Measurements from ENCODE around the gene SIK3.

Gene SIK3

DNA sequence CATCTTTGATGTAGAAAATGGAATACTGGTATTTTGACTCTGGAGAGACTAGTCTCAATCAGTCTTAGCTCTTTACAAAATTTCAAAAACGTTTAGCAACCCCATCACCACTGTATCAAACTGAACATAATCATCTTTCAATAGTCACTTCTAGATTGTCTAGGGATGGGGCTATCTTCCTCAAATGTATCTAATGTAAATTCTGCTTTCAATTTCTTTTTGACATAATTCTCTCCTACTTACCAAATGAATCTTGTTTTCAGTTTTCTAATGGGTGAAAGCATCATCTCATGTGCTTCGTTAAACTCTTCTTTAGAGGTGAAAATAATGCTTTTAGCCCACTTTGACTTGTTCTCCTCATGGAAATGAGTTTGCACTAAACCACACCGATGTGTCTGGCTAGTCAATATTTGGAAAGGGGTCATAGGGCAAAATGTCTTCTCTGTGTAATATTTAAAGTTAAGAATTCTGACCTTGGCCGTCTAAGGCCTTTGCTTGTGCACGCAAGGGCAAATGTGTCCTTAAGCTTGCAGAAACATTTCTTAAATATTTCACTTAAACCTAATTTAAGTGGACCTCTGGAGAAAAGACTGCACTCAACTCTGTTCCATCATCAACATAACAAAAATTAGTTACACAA is 5.2 kb downstream of the SIK3 start:
- TF ChIP-seq, protein P1, sequence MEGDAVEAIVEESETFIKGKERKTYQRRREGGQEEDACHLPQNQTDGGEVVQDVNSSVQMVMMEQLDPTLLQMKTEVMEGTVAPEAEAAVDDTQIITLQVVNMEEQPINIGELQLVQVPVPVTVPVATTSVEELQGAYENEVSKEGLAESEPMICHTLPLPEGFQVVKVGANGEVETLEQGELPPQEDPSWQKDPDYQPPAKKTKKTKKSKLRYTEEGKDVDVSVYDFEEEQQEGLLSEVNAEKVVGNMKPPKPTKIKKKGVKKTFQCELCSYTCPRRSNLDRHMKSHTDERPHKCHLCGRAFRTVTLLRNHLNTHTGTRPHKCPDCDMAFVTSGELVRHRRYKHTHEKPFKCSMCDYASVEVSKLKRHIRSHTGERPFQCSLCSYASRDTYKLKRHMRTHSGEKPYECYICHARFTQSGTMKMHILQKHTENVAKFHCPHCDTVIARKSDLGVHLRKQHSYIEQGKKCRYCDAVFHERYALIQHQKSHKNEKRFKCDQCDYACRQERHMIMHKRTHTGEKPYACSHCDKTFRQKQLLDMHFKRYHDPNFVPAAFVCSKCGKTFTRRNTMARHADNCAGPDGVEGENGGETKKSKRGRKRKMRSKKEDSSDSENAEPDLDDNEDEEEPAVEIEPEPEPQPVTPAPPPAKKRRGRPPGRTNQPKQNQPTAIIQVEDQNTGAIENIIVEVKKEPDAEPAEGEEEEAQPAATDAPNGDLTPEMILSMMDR (IDR thresholded peaks at IDR 0.05; ENCODE audit: low read depth, low read length, missing control alignments): no peak
- no peak overlapping the region for H3K4me3 ChIP-seq (replicated peaks; ENCODE audit: low read depth, low read length)
- no peak for DNase-seq (ENCODE audit: extremely low read depth, low read depth)

DNA sequence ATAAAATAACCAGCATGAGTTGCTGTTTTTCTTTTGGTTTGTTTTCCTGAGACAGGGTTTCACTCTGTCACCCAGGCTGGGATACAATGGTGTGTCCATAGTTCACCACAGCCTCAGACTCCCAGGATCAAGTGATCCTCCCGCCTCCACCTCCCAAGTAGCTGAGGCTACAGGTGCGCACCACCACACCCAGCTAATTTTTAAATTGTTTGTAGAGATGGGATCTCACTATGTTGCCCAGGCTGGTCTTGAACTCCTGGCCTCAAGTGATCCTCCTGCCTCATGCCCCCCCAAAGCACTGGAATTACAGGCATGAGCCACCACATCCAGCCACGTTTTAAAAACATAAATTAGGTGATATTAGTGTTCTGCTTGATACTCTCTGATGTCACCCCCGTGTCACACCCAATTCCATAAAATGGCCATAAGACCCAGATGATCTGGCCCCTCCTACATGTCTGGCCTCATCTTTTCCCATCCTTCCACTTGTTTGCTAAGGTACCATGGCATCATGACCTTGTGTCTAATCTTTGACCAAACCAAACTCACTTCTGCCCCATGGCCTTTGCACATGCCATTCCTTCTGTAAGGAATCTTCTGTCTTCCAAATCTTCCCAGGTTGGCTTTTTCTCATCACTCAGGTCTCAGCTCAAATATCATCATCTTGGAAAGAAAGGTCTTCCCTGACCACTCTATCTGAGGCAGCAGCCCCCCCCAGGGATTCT is 6.3 kb downstream of the SIK3 start:
- TF ChIP-seq, protein P1 (IDR thresholded peaks at IDR 0.05; ENCODE audit: low read depth, low read length, missing control alignments): no peak
- no peak for DNase-seq (ENCODE audit: extremely low read depth, low read depth)
- no peak overlapping the region for H3K4me3 ChIP-seq (replicated peaks; ENCODE audit: low read depth, low read length)

DNA sequence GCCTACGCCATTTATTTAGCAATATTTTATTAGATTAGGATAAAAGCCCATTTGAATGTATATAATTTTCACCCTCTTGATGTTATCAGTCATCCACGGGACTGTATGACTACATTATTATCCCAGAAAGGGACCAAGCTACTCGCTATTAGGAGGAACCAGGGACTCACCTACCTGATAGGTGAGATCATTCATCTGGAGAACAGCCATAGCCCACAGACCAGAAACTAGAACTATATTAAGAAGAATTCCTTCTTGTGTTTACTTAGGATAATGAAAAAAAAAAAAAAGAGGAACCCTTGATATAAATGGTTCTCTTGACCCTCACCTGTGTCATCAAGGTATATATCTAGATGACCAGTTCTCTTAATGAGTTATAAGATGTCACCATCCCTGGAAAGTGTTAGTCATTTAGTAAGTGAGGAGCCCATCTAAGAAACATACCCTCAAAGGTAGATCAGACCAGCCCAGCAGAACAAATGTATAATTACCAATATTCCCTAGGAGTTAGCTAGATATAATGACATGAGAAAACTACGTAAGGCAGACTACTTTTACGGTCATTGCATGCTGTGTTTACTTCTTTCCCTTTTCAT is 8.0 kb downstream of the SIK3 start:
- no peak for DNase-seq (ENCODE audit: extremely low read depth, low read depth)
- TF ChIP-seq, protein P1 (IDR thresholded peaks at IDR 0.05; ENCODE audit: low read depth, low read length, missing control alignments): no peak
- H3K4me3 ChIP-seq (replicated peaks; ENCODE audit: low read depth, low read length): no peak overlapping the region

DNA sequence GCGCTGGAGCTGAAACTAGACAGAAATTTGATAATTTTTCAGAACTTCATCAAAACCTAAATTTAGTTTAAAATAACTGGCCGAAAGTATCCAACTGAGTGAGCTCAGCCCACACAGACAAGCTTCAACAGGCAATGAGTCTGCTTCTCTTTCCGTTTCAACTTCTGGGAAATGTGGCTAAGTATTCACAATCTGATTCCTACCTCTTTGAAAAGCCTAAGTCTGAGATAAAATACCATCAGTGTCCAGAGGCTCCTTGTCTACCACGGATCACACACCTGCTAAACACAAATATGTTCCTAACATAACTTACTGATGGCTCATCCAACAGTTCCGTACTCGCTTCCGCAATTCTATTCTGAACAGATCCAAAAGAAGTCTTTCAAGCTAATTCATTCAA is 8.5 kb downstream of the SIK3 start:
- TF ChIP-seq, protein P1 (IDR thresholded peaks at IDR 0.05; ENCODE audit: low read depth, low read length, missing control alignments): no peak
- no peak for DNase-seq (ENCODE audit: extremely low read depth, low read depth)
- no peak overlapping the region for H3K4me3 ChIP-seq (replicated peaks; ENCODE audit: low read depth, low read length)

DNA sequence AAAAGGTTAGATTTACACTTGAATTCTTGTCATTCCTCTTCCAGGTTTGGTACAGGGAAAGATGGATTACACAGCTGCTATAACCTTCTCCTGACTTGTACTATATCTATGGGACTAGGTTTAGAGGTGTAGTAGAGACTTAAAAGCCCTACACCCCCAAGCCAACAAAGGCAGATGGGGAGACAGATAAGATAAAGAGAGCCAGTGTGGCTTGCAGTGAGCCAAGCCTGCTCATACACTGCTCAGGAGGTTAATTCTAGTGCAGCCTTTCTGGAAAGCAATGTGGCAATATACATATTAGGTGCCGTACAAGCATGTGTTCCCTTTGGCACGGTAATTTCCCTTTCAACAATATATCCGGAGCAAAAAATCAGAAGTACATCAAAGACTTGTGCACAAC is 10.8 kb downstream of the SIK3 start:
- no peak overlapping the region for H3K4me3 ChIP-seq (replicated peaks; ENCODE audit: low read depth, low read length)
- TF ChIP-seq, protein P1 (IDR thresholded peaks at IDR 0.05; ENCODE audit: low read depth, low read length, missing control alignments): no peak
- DNase-seq (ENCODE audit: extremely low read depth, low read depth): no peak

DNA sequence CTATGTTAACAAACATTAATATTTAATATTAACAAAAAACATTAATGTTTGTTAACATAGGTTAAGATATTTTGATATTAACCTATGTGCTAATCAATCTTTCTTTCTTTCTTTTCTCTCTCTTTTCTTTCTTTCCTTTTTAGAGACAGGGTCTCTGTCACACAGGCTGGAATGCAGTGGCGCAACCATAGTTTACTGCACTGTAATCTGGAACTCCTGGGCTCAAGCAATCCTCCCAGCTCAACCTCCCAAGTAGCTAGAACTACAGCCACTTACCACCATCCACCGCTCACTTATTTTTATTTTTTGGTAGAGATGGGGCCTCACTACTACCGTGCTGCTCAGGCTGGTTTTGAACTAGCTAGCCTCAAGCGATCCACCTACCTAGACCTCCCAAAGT is 13.2 kb downstream of the SIK3 start:
- TF ChIP-seq, protein P1 (IDR thresholded peaks at IDR 0.05; ENCODE audit: low read depth, low read length, missing control alignments): no peak
- H3K4me3 ChIP-seq (replicated peaks; ENCODE audit: low read depth, low read length): no peak overlapping the region
- DNase-seq (ENCODE audit: extremely low read depth, low read depth): no peak

Data from HFF-Myc (cell line).